OCI-LY7 (cell line): ENCODE data around the gene OAS1.

ENCODE experiments used
- CTCF ChIP-seq: fragments of 200-600 bp; sonication (generic); conservative IDR thresholded peaks from 2 replicates; pipeline ENCODE4 v1.5.1; 2014; ENCODE audit warnings: mild to moderate bottlenecking, antibody characterized with exemption, low read length, moderate library complexity, mixed read lengths
- EZH2phosphoT487 ChIP-seq: fragments of 200-600 bp; sonication (generic); IDR thresholded peaks from 2 replicates; pipeline ENCODE4 v1.6.1; 2018; ENCODE audit warnings: low read depth, borderline replicate concordance, mild to moderate bottlenecking, mixed run types, antibody characterized with exemption, low read length, moderate library complexity, mixed read lengths

GRCh38 chr12:112878488-112878887 is 28.3 kb upstream of the OAS1 start:
- no peak for TF ChIP-seq CTCF
- TF ChIP-seq EZH2phosphoT487: no peak
